RWPE1 (cell line): Measurements from ENCODE around the gene HMGB1.

Experiments
- CTCF ChIA-PET: fragments of 350-600 bp; sonication (Branson Sonifier 250); formaldehyde crosslinking; extraction: SDS; loops from one replicate; lab custom pipeline; 2021; lab: Yijun Ruan, JAX
- POLR2A ChIA-PET: fragments of 400-600 bp; formaldehyde crosslinking; extraction: SDS; loops from one replicate; lab custom pipeline; 2020; ENCODE audit warnings: antibody characterized with exemption; ENCODE audit not compliant: low non-redundant PET; lab: Yijun Ruan, JAX
- DNase-seq: peaks from one replicate; pipeline ENCODE4 v3.0.0; 2012; ENCODE audit warnings: low spot score
- H3K27ac ChIP-seq: fragments of 450-650 bp; 2 replicates; pipeline ENCODE4 v1.5.1; 2017
- CTCF ChIP-seq: fragments of 450-650 bp; conservative IDR thresholded peaks from 2 replicates; pipeline ENCODE4 v1.5.1; 2017; ENCODE audit warnings: low read depth, mild to moderate bottlenecking

The HMGB1 gene

GRCh38 chr13:30438286-30438685, 27.4 kb downstream of the HMGB1 start:
- ChIA-PET CTCF (no interaction called here), POLR2A (no interaction called here)
- no peak overlapping the region for H3K27ac ChIP-seq
- DNase-seq, result no peak
- no peak for TF ChIP-seq CTCF

- POLR2A ChIA-PET, result no interaction called here
- TF ChIP-seq CTCF, result no peak
- H3K27ac ChIP-seq, result no peak overlapping the region
- no peak for DNase-seq
- CTCF ChIA-PET, result no interaction called here
Observed at GRCh38 chr13:30437177-30437576, 28.6 kb downstream of the HMGB1 start.

- no peak for DNase-seq
- CTCF ChIA-PET, result interaction anchor here (0.7 kb wide), 1 partner anchor 32 kb away, joined by 3 read pairs; no protein-coding TSS in a partner anchor
- H3K27ac ChIP-seq, result no peak overlapping the region
- no peak for TF ChIP-seq CTCF
- POLR2A ChIA-PET, result no interaction called here
Observed at GRCh38 chr13:30435911-30436451, 29.8 kb downstream of the HMGB1 start.

- TF ChIP-seq CTCF, result no peak
- no peak overlapping the region for H3K27ac ChIP-seq
- peak; percentile 69 for DNase-seq
- CTCF ChIA-PET, result no interaction called here
- POLR2A ChIA-PET, result interaction anchor here (0.9 kb wide), 1 partner anchor 10 kb away, joined by 4 read pairs; the partner anchor contains the start of gene UBE2L5
Observed at GRCh38 chr13:30431269-30431940, 34.3 kb downstream of the HMGB1 start.

- POLR2A ChIA-PET, result interaction anchor here (0.6 kb wide), 1 partner anchor 524 kb away, joined by 5 read pairs; no protein-coding TSS in a partner anchor
- TF ChIP-seq CTCF, result no peak
- DNase-seq, result peak; percentile 91
- CTCF ChIA-PET, result no interaction called here
- peak overlapping the region; percentile 83 for H3K27ac ChIP-seq
Observed at GRCh38 chr13:30429721-30430694, 35.7 kb downstream of the HMGB1 start.

- H3K27ac ChIP-seq, result peak overlapping the region; percentile 83
- DNase-seq, result no peak
- CTCF ChIA-PET, result no interaction called here
- no peak for TF ChIP-seq CTCF
- POLR2A ChIA-PET, result interaction anchor here (0.6 kb wide), 1 partner anchor 525 kb away, joined by 5 read pairs; no protein-coding TSS in a partner anchor
Observed at GRCh38 chr13:30429235-30429634, 36.5 kb downstream of the HMGB1 start.
